HepG2 (cell line): ENCODE data around the gene SSPN. TPM values are rescaled to one million over a fixed set of nuclear protein-coding genes. Genes with fewer than 3 reads are reported as not detected.

Source experiments
- HOXA5 ChIP-seq: sonication (generic); formaldehyde crosslinking; IDR thresholded peaks from 2 replicates; pipeline ENCODE4 v1.4.0; 2020; ENCODE audit warnings: missing genetic modification reagents
- NFRKB ChIP-seq: fragments of 450-650 bp; IDR thresholded peaks from 2 replicates; pipeline ENCODE4 v1.6.1; 2017
- POGZ ChIP-seq: sonication (generic); formaldehyde crosslinking; IDR thresholded peaks from 2 replicates; pipeline ENCODE4 v1.4.0; 2020; ENCODE audit warnings: mild to moderate bottlenecking, missing genetic modification reagents
- RFXANK ChIP-seq: IDR thresholded peaks from 2 replicates; pipeline ENCODE4 v1.6.1; 2016
- SNAI1 ChIP-seq: sonication (generic); formaldehyde crosslinking; IDR thresholded peaks from 2 replicates; pipeline ENCODE4 v1.5.0; 2020; ENCODE audit warnings: mild to moderate bottlenecking, missing genetic modification reagents, borderline replicate concordance
- SRSF1 ChIP-seq: fragments of 200-400 bp; formaldehyde crosslinking; optimal IDR thresholded peaks from 2 replicates; pipeline ENCODE3; 2017; ENCODE audit warnings: mild to moderate bottlenecking, low read depth, low read length, moderate library complexity
- SRY ChIP-seq: sonication (generic); formaldehyde crosslinking; IDR thresholded peaks from 2 replicates; pipeline ENCODE4 v1.8.0; 2022; ENCODE audit warnings: mild to moderate bottlenecking, missing genetic modification reagents
- STAT5B ChIP-seq: sonication (generic); formaldehyde crosslinking; IDR thresholded peaks from 2 replicates; pipeline ENCODE4 v1.4.0; 2020; ENCODE audit warnings: missing genetic modification reagents
- TBX2 ChIP-seq: sonication (generic); formaldehyde crosslinking; IDR thresholded peaks from 2 replicates; pipeline ENCODE4 v1.5.0; 2020; ENCODE audit warnings: missing genetic modification reagents, mild to moderate bottlenecking, borderline replicate concordance
- TCF7L2 ChIP-seq: IDR thresholded peaks from 2 replicates; pipeline ENCODE4 v1.6.1; 2011; ENCODE audit warnings: mild to moderate bottlenecking, low read depth, low read length, moderate library complexity
- ZMYM4 ChIP-seq: sonication (generic); formaldehyde crosslinking; IDR thresholded peaks from 2 replicates; pipeline ENCODE4 v1.8.1; 2023; ENCODE audit warnings: mild to moderate bottlenecking, missing genetic modification reagents
- ZNF138 ChIP-seq: sonication (generic); formaldehyde crosslinking; IDR thresholded peaks from 2 replicates; pipeline ENCODE4 v1.5.0; 2020; ENCODE audit warnings: mild to moderate bottlenecking, low read depth, missing genetic modification reagents
- ZNF282 ChIP-seq: fragments of 450-650 bp; IDR thresholded peaks from 2 replicates; pipeline ENCODE4 v1.6.1; 2018; ENCODE audit not compliant: partially characterized antibody
- ZNF430 ChIP-seq: sonication (generic); formaldehyde crosslinking; IDR thresholded peaks from 2 replicates; pipeline ENCODE4 v1.9.0; 2021; ENCODE audit warnings: mild to moderate bottlenecking, missing genetic modification reagents
- ZNF510 ChIP-seq: sonication (generic); formaldehyde crosslinking; IDR thresholded peaks from 2 replicates; pipeline ENCODE4 v1.4.0; 2020; ENCODE audit warnings: low read depth, mild to moderate bottlenecking, missing genetic modification reagents
- ZNF709 ChIP-seq: sonication (generic); formaldehyde crosslinking; IDR thresholded peaks from 2 replicates; pipeline ENCODE4 v1.5.0; 2020; ENCODE audit warnings: mild to moderate bottlenecking, missing genetic modification reagents
- ZNF749 ChIP-seq: sonication (generic); formaldehyde crosslinking; IDR thresholded peaks from 2 replicates; pipeline ENCODE4 v1.8.0; 2022; ENCODE audit warnings: mild to moderate bottlenecking, missing genetic modification reagents, moderate library complexity, borderline replicate concordance
- polyA plus RNA-seq, 8 experiments: library from polyadenylated mRNA; depleted of rRNA in 3 of 8; stranded (reverse) in 7 of 8; unstranded in 1 of 8; fragments of >200 nt; fragmentation: Illumina TruSeq in 4 of 8; extraction: Trizol in 4 of 8; gene quantifications; 2 replicates each; pipeline versions ENCODE4 v1.2.1 to v1.2.3, GENCODE V29; 2011 to 2016; ENCODE audit warnings: low read depth in 4 of 8, missing spikeins in 1 of 8, mixed read lengths in 1 of 8; ENCODE audit not compliant: insufficient read depth in 1 of 8
- total RNA-seq, 5 experiments: library from RNA; depleted of rRNA; stranded (reverse); fragments of >200 nt; fragmentation: Illumina TruSeq; extraction: Trizol; gene quantifications; 2 replicates each; pipeline ENCODE4 v1.2.3, GENCODE V29; 2016; ENCODE audit warnings: low read depth in 1 of 5
- TF ChIP-seq, protein P1 (sequence below): sonication (generic); formaldehyde crosslinking; IDR thresholded peaks from 2 replicates; pipeline ENCODE4 v1.5.1; 2020; ENCODE audit warnings: missing genetic modification reagents, mild to moderate bottlenecking, borderline replicate concordance
- TF ChIP-seq, protein P2 (sequence below): sonication (generic); formaldehyde crosslinking; IDR thresholded peaks from 2 replicates; pipeline ENCODE4 v1.5.0; 2020; ENCODE audit warnings: missing genetic modification reagents, mild to moderate bottlenecking, borderline replicate concordance
- TF ChIP-seq, protein P3 (sequence below): sonication (generic); formaldehyde crosslinking; IDR thresholded peaks from 2 replicates; pipeline ENCODE4 v1.8.1; 2023; ENCODE audit warnings: mild to moderate bottlenecking, inconsistent platforms, moderate library complexity, missing genetic modification reagents, borderline replicate concordance
- TF ChIP-seq, protein P4 (sequence below): sonication (generic); formaldehyde crosslinking; IDR thresholded peaks from 2 replicates; pipeline ENCODE4 v1.8.1; 2022; ENCODE audit warnings: low read depth, mild to moderate bottlenecking, missing genetic modification reagents
- TF ChIP-seq, protein P5 (sequence below): sonication (generic); formaldehyde crosslinking; IDR thresholded peaks from 2 replicates; pipeline ENCODE4 v1.8.1; 2023; ENCODE audit warnings: missing genetic modification reagents, inconsistent platforms, borderline replicate concordance

The SSPN gene
- total and polyA plus RNA-seq, 2 of the 13 experiments (the other 11 are each of a cell fraction or from before 2014, with no cell fraction given): not detected

DNA sequence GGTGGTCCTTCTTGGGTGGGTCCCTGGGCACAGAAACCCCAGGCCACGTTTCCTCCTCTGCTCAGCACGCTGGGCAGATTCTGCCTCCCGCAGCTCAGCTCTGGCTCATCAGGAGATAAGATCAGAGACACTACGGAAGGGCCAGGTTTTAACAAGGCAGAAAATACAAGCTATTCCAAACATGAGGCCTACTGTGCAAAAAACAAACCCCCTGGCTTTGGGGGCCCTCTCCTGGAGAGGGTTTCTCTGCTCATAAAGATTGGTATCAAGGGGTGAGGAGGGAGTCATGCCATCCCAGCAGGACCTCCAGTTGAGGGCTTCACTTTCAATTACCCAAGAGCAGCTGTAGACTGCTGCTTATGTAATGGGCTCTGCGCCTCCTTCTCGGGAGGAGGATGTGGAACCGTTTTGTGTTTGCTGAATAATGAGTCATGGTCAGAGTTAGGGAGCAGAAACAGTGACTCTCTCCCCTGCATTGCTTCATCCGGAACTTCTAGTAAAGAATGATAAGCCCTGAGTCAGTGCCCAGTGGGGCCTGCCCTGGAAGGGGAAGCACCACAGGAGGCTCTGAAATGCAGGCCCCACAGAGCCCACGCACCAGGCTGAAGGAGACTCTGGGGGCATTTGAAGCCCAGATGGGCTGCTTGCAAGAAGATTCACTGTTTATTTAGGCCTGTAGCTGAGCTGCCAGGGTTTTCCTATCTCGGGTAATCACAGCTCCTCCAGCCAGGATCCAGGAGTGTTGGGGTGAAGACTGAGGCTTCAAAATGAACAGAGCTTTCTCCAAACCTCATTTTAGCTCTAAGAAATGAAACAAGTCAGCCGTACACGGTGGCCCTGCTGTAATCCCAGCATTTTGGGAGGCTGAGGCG lies 79.3 kb downstream of the SSPN start (continued):
- TF ChIP-seq, protein P1, sequence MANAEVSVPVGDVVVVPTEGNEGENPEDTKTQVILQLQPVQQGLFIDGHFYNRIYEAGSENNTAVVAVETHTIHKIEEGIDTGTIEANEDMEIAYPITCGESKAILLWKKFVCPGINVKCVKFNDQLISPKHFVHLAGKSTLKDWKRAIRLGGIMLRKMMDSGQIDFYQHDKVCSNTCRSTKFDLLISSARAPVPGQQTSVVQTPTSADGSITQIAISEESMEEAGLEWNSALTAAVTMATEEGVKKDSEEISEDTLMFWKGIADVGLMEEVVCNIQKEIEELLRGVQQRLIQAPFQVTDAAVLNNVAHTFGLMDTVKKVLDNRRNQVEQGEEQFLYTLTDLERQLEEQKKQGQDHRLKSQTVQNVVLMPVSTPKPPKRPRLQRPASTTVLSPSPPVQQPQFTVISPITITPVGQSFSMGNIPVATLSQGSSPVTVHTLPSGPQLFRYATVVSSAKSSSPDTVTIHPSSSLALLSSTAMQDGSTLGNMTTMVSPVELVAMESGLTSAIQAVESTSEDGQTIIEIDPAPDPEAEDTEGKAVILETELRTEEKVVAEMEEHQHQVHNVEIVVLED (CRISPR knock-in tag): no peak
- TF ChIP-seq, protein P2, sequence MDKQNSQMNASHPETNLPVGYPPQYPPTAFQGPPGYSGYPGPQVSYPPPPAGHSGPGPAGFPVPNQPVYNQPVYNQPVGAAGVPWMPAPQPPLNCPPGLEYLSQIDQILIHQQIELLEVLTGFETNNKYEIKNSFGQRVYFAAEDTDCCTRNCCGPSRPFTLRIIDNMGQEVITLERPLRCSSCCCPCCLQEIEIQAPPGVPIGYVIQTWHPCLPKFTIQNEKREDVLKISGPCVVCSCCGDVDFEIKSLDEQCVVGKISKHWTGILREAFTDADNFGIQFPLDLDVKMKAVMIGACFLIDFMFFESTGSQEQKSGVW (CRISPR knock-in tag): no peak
- TF ChIP-seq ZNF282 (no peak), ZNF709 (CRISPR knock-in tag) (no peak), SRY (no peak), NFRKB (no peak), ZMYM4 (CRISPR knock-in tag) (peak; percentile 68; the same call in 1 of the 2 replicates), ZNF749 (CRISPR knock-in tag) (no peak), SNAI1 (CRISPR knock-in tag) (no peak), POGZ (peak; percentile 78), SRSF1 (no peak), TCF7L2 (no peak), HOXA5 (peak; percentile 53; the same call in 1 of the 2 replicates), ZNF510 (CRISPR knock-in tag) (no peak), ZNF430 (CRISPR knock-in tag) (no peak), TBX2 (CRISPR knock-in tag) (peak; percentile 48; the same call in 1 of the 2 replicates), RFXANK (CRISPR knock-in tag) (no peak), STAT5B (CRISPR knock-in tag) (no peak), ZNF138 (CRISPR knock-in tag) (no peak)
- TF ChIP-seq, protein P3, sequence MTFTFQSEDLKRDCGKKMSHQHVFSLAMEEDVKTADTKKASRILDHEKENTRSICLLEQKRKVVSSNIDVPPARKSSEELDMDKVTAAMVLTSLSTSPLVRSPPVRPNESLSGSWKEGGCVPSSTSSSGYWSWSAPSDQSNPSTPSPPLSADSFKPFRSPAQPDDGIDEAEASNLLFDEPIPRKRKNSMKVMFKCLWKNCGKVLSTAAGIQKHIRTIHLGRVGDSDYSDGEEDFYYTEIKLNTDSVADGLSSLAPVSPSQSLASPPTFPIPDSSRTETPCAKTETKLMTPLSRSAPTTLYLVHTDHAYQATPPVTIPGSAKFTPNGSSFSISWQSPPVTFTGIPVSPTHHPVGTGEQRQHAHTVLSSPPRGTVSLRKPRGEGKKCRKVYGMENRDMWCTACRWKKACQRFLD (CRISPR knock-in tag): no peak
- TF ChIP-seq, protein P4, sequence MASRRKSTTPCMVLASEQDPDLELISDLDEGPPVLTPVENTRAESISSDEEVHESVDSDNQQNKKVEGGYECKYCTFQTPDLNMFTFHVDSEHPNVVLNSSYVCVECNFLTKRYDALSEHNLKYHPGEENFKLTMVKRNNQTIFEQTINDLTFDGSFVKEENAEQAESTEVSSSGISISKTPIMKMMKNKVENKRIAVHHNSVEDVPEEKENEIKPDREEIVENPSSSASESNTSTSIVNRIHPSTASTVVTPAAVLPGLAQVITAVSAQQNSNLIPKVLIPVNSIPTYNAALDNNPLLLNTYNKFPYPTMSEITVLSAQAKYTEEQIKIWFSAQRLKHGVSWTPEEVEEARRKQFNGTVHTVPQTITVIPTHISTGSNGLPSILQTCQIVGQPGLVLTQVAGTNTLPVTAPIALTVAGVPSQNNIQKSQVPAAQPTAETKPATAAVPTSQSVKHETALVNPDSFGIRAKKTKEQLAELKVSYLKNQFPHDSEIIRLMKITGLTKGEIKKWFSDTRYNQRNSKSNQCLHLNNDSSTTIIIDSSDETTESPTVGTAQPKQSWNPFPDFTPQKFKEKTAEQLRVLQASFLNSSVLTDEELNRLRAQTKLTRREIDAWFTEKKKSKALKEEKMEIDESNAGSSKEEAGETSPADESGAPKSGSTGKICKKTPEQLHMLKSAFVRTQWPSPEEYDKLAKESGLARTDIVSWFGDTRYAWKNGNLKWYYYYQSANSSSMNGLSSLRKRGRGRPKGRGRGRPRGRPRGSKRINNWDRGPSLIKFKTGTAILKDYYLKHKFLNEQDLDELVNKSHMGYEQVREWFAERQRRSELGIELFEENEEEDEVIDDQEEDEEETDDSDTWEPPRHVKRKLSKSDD: no peak
- TF ChIP-seq, protein P5, sequence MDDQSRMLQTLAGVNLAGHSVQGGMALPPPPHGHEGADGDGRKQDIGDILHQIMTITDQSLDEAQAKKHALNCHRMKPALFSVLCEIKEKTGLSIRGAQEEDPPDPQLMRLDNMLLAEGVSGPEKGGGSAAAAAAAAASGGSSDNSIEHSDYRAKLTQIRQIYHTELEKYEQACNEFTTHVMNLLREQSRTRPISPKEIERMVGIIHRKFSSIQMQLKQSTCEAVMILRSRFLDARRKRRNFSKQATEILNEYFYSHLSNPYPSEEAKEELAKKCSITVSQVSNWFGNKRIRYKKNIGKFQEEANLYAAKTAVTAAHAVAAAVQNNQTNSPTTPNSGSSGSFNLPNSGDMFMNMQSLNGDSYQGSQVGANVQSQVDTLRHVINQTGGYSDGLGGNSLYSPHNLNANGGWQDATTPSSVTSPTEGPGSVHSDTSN (CRISPR knock-in tag): no peak
